Amniotic stem cell (primary cell): Measurements from ENCODE around the gene STAM.
"Not testable (repeated sequence)": the region's sequence is repeated elsewhere in the genome, so short reads cannot be mapped to it uniquely, and the experiment has no call there.

ENCODE experiments used
- DNase-seq: peaks from one replicate; lab custom pipeline; 2025; lab: John Stamatoyannopoulos, UW

Gene STAM

GRCh38 chr10:17675638-17676037, 31.7 kb downstream of the STAM start:
- DNase-seq = no peak

GRCh38 chr10:17676919-17677318, 33.0 kb downstream of the STAM start:
- no peak for DNase-seq

GRCh38 chr10:17682236-17682946, 38.4 kb downstream of the STAM start:
- DNase-seq = no peak

DNA sequence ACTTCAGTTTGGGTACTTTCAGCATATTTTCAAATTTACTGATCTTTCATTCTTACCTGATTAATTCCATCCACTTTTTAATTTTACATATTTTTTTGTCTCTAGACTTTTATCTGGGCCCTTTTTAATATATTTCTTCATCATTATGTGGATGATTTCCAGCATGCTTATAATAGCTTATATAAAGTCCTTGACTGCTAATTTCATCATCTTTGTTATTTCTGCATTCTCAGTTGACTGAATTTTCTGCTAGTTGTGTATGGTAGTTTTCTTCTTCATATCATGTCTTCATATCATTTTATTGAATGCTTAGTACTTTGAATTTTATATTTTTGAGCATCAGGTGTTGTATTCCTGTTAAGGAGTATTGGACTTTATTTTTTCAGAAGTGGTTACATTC, 39.6 kb downstream of the STAM start:
- no peak for DNase-seq

- DNase-seq = no peak
Measured at GRCh38 chr10:17684537-17684936, 40.6 kb downstream of the STAM start.

- DNase-seq = no peak
Measured at GRCh38 chr10:17685233-17685840, 41.4 kb downstream of the STAM start.

GRCh38 chr10:17687117-17687831, 43.3 kb downstream of the STAM start:
- DNase-seq = no peak

- no peak for DNase-seq
Measured at GRCh38 chr10:17689137-17689536, 45.2 kb downstream of the STAM start.

DNA sequence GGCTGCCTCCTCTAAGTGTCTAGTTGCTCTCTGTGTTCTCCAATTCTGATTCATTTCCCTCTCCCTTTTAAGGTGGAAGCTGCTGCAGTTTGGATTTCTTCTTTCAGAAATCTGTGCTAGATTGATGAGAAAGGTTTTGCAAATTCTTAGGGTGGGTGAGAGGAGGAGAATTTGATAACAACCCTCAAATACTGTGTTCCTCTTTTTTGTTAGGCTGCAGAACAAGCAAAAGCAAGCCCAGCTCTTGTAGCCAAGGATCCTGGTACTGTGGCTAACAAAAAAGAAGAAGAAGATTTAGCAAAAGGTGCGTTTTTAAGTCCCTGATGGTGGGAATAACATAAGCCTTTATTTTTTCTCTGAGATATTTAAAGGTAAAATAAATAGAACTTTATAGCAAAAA, 49.1 kb downstream of the STAM start:
- no peak for DNase-seq

DNA sequence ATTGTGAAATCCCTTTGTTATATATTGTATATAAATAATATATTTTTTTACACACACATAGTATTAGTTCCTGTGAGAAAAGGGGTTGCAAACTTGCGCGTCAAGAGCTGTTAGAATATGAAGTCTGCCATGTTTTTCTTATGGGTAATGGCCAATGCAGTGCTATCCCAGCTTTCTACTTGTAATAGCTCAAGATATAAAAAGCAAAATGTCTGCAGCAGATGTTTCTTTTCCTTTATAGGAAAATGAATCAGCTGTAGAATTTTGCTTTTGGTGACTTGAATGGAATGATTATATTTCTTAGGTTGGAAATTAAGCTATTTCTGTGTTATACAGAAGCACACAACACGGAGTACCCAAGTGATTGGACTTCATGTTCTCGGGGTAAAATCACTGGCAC, 54.7 kb downstream of the STAM start:
- DNase-seq = no peak

- DNase-seq = no peak
Measured at GRCh38 chr10:17701301-17701700, 57.4 kb downstream of the STAM start.

DNA sequence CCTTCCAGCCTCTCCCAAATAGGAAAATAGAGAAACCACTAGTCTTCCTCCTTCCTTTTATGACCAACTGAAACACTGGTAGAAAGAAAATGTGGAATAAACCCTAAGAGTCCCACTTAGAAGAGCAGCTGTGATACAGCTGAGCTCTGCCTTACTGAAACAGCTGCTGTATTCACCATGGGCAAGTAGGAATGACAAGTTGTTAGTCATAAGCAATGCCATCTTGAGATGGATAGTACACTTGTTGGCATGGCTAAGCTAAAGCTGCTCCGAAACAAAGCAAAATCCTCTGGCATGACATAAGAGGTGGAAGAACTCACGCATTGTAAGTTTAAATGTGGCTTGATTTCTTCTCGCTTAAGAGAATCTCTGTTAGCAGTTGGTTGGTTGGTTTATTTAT, 59.8 kb downstream of the STAM start:
- no peak for DNase-seq

GRCh38 chr10:17708821-17709220, 64.9 kb downstream of the STAM start:
- no peak for DNase-seq

- DNase-seq = no peak
Measured at GRCh38 chr10:17709492-17709891, 65.5 kb downstream of the STAM start.

DNA sequence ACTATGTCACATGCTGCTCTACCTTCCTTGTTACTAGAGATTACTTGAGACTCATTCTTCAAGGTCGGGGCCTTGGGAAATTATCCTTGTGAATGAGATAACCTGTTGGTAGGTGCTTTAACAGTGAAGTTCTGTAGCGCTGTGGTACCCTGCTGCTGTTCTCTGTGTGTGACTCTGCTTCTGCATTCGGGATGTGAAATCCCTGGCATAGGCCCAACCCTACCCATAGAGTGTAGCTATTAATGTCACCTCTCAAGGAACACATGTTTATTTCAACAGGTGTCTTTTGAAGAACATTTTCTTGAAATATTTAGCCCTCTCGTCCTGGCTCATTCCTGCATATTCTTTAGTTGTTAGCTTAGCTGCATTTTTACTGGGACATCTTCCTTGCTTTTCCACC, 66.2 kb downstream of the STAM start:
- no peak for DNase-seq

DNA sequence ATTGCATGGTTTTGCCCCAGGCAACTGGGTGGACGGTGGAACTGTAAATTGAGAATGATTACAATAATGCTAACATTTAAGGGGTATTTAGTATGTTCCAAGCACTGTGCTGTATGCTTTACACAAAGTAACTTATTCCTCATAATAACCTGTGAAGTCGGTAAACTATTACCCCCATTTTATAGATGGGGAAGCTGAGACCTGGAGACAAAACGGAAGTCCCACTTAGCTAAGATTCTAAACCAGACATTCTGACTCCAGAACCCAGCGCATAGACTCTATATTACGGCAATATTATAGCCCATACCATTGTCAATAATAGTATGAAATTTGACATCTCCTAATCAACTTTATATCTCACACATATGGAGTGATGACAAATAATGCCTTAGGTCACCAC, 68.1 kb downstream of the STAM start:
- DNase-seq = no peak

- no peak for DNase-seq
Measured at GRCh38 chr10:17712717-17713471, 68.9 kb downstream of the STAM start.

DNA sequence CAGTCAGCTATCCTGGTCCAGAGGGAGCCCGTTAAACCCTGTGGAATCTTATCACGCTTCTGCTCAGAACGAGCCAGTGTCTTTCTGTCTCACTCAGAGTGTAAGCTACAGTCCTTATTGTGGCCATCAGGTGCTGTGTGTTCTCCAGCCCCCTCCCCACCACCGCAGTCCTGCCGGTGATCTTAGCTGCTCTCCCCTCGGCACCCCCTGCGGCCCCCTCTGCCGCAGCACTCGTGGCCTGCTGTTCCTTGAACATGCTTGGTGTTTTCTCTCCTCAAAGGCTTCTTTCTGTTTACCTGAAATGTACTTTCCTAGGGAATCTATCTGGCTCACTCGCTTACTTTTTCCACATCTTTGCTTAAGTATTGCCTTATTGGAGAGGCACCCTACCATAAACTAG, 69.8 kb downstream of the STAM start:
- DNase-seq = no peak

DNA sequence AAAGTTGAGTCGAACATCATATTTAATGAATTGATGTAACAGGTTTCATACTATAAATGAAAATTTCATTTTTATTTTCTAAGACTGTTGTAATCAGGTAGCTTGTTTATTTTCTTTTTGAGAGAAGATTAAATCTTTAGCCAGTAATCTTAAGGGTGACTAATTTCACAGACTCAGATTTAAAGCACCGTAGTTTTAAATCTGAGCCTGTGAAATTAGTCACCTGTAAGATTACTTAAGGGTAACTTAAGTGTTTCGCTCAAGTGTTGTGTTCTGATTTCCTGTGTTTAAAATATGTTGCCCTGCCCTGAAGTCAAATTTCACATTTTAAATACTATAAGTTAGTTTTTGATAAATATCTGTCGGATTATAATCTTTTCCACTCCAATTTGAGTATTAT, 72.2 kb downstream of the STAM start:
- DNase-seq = no peak

DNA sequence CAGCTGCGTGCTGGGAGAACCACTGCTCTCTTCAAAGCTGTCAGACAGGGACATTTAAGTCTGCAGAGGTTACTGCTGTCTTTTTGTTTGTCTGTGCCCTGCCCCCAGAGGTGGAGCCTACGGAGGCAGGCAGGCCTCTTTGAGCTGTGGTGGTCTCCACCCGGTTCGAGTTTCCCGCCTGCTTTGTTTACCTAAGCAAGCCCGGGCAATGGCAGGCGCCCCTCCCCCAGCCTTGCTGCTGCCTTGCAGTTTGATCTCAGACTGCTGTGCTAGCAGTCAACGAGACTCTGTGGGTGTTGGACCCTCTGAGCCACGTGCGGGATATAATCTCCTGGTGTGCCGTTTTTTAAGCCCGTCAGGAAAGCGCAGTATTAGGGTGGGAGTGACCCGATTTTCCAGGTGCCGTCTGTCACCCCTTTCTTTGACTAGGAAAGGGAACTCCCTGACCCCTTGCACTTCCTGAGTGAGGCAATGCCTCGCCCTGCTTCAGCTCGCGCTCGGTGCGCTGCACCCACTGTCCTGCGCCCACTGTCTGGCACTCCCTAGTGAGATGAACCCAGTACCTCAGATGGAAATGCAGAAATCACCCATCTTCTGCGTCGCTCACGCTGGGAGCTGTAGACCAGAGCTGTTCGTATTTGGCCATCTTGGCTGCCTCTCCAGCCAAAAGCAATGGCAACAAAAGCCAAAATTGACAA, 78.5 kb downstream of the STAM start:
- not testable (repeated sequence) for DNase-seq

GRCh38 chr10:17725703-17726102, 81.8 kb downstream of the STAM start:
- DNase-seq = no peak

- no peak for DNase-seq
Measured at GRCh38 chr10:17729630-17730029, 85.7 kb downstream of the STAM start.
